ENCODE data around the gene PRKAG2.

Gene PRKAG2

DNA sequence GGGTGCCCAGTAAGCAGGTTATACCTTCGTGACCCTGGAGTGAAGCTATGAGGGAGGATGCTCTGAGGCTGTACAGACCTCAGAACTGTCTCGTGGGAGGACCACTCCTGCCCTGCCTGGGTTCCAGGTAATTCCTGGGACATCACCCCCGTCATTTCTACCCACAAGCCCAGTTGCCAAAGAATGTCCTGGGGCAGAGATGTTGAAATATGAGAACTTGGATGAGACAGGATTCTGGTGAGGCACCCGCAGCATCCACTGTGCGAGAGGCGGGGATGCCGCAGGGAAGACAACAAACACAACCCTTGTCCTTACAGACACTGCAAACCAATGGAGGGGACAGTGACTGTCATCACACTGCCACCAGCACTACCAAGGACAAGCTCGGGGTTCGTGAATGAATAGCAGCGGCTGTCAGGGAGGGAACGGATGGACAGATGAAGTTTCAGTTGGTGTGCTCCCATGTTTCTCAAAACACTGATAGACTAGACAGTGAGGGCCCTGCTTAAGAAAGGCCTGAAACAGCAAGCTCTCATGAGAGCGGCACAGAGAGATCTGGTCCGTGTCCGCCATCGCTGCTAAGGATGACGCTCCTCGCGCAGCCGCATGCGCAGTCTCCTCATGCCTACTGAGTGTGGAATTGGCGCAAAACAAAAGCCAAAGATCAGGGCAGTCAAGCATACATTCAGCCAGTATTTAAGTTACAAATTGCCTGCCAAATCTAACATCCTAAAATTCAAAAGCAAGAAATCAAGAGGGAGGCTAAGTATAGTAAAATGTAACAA is 275.2 kb downstream of the PRKAG2 start:
- no peak for TF ChIP-seq GATA2 (IDR thresholded peaks at IDR 0.05; ENCODE audit: low read depth, low read length)
- TF ChIP-seq GATA3 (IDR thresholded peaks at IDR 0.05; ENCODE audit: low read depth, low read length), result no peak

DNA sequence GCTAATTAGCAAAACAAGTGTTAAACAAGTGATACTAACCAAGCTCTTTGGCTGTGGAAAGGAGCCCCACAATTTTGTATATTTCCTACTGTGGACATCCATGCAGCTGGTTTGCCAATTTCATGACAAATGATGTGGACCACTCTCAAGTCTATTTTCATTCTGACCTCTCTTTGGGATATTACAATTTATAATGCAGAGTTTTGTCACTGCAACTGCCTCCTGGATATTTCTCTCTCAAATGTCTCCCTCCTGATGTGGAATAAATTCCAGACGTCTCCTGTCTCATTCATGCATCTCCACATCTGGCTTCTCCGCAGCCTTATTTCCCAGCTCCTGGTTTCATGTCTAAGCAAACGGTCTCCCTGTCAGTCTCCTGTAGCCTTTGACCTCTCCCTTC is 276.6 kb downstream of the PRKAG2 start:
- TF ChIP-seq GATA2 (IDR thresholded peaks at IDR 0.05; ENCODE audit: low read depth, low read length) (no peak), GATA3 (IDR thresholded peaks at IDR 0.05; ENCODE audit: low read depth, low read length) (no peak)

DNA sequence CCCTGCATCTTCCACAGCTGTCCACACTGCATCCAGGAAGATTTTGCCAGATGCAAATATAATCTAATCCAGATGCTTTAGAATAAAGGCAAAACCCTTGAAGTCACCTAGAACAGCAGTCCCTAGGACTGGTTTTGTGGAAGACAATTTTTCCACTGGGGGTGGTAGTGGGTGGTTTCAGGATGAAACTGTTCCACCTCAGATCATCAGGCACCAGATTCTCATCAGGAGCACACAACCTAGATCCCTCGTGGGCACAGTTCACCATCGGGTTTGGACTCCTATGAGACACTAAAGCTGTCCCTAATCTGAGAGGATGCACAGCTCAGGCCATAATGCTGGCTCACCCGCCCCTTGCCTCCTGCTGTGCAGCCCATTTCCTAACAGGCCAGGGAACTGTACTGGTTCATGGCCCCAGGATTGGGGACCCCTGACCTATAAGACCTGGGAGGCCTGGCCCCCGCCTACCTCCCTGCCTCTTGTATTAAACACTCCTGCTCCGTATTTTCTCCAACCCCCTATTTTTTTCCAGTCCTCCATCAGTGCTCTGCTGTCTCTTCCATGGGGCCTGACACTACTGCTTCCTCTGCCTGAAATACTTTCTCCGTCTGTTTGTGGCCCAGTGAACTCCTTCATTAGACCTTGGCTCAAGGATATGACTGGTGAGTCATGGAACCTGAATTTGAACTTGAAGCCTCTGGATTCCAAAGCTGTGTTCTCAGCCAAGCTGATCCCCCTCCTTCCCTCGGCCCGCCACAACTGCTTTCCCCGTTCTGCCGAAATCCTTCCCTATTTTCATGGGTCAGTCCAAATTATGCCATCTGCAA is 277.3 kb downstream of the PRKAG2 start:
- TF ChIP-seq GATA3 (IDR thresholded peaks at IDR 0.05; ENCODE audit: low read depth, low read length) (no peak), GATA2 (IDR thresholded peaks at IDR 0.05; ENCODE audit: low read depth, low read length) (no peak)

DNA sequence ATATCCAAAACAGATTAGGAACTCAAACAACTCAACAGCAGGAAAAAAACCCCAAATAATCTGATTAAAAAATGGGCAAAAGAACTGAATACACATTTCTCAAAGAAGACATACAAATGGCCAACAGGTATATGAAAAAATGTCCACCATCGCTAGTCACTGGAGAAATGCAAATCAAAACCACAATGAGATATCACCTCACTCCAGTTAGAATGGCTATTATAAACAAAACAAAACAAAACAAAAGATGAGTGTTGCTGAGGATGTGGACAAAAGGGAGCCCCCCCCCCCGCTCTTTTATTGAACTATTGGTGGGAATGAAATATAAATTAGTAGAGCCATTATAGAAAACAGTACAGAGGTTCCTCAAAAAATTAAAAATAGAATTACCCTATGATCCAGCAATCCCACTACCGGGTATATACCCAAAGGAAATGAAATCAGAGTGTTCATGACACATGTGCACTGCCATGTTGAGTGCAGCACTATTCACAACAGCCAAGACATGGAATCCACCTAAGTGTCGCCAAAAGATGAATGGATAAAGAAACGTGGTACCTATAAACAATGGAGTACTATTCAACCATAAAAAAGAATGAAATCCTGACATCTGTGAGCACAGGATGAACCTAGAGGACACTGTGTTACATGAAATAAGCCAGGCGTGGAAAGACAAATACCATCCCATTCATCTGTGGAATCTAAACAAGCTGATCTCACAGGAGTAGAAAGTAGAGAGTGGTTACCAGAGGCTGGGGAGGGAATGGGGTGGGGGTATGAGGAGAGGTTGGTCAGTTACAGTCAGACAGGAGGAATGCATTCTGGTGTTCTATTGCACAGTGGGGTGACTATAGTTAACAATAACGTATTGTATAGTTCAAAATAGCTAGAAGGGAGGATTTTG is 279.1 kb downstream of the PRKAG2 start:
- TF ChIP-seq GATA3 (IDR thresholded peaks at IDR 0.05; ENCODE audit: low read depth, low read length) (no peak), GATA2 (IDR thresholded peaks at IDR 0.05; ENCODE audit: low read depth, low read length) (no peak)

DNA sequence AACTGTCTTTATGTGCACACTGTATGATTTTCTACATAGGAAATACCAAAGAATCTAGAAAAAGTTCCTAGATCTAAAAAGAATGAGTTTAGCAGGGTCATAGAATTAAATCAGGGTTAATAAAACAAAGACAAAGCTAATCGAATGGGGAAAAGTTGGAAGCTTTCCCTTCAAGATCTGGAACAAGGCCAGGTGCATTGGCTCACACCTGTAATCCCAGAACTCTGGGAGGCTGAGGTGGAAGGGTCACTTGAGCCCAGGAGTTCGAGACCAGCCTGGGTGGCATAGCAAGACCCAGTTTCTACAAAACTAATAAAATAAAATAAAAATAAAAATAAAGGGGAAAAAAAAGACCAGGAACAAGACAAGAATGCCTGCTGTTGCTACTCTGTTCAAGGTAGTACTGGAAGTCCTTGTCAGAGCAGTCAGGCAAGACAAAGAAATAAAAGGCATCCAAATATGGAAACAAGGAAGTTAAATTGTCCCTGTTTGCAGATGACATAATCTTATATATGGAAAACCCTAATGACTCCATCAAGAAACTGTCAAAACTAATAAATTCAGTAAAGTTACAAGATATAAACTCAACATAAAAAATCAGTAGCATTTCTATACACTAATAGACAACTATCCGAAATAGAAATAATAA is 281.1 kb downstream of the PRKAG2 start:
- TF ChIP-seq GATA2 (IDR thresholded peaks at IDR 0.05; ENCODE audit: low read depth, low read length) (no peak), GATA3 (IDR thresholded peaks at IDR 0.05; ENCODE audit: low read depth, low read length) (no peak)

DNA sequence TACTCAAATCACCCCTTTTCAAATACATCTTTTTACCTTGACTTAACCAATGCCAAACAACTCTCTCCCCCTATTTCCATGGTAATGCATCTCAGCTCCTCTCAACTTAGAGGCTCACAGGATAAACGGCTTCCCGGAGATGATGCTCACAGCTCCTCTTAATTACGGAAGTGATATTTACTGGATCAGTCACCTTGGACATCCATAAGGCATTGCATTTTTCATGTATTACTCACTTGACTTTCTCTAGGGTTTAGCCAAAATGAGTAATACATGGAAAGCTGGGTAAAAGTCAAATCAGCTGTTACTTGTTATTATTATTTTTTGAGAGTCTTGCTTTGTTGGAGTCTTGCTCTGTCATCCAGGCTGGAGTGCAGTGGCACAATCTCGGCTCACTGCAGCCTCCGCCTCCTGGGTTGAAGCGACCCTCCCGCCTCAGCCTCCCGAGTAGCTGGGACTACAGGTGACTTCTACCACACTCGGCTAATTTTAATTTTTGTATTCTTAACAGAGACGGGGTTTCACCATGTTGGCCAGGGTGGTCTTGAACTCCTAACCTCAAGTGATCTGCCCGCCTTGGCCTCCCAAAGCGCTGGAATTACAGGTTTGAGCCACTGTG is 283.9 kb downstream of the PRKAG2 start:
- TF ChIP-seq GATA2 (IDR thresholded peaks at IDR 0.05; ENCODE audit: low read depth, low read length), result no peak
- TF ChIP-seq GATA3 (IDR thresholded peaks at IDR 0.05; ENCODE audit: low read depth, low read length), result no peak

DNA sequence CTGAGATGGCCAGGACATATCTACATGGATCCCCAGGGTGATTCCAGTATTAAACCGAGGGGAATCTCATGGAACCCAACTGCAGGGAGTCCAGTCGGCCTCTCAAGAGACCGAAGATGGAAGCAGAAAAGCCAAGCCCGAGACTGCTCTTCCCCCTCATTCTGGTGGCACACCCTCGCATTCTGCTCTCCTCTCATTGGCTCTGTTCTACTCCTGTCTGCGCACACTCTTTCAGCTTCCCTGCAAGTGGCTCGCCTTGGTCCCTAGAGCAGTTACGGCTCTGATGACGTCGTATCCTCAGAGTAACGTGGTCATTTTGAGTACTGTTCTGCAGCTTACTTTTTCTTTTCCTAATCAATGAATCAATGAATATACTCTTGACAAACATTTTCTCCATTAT is 284.6 kb downstream of the PRKAG2 start:
- TF ChIP-seq GATA2 (IDR thresholded peaks at IDR 0.05; ENCODE audit: low read depth, low read length) (no peak), GATA3 (IDR thresholded peaks at IDR 0.05; ENCODE audit: low read depth, low read length) (no peak)

DNA sequence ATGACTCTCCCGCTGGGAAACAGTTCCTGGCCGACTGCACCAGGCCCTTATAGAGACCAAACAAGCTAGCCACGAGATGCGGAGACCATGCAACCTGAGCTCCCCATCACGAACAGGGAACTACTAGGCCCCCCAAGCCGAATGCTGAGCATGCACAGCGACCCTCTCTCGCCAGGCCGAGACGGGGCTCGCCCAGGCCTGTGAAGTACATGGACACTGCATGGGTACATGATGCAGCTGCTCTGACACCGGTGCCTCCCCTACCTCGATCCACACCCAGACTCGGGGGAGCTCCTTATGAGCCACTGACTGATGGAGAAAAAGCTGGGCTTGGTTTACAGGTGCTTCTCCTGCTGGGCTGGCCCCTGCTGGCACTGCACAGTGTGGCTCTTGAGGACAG is 285.0 kb downstream of the PRKAG2 start:
- TF ChIP-seq GATA2 (IDR thresholded peaks at IDR 0.05; ENCODE audit: low read depth, low read length) (no peak), GATA3 (IDR thresholded peaks at IDR 0.05; ENCODE audit: low read depth, low read length) (no peak)

DNA sequence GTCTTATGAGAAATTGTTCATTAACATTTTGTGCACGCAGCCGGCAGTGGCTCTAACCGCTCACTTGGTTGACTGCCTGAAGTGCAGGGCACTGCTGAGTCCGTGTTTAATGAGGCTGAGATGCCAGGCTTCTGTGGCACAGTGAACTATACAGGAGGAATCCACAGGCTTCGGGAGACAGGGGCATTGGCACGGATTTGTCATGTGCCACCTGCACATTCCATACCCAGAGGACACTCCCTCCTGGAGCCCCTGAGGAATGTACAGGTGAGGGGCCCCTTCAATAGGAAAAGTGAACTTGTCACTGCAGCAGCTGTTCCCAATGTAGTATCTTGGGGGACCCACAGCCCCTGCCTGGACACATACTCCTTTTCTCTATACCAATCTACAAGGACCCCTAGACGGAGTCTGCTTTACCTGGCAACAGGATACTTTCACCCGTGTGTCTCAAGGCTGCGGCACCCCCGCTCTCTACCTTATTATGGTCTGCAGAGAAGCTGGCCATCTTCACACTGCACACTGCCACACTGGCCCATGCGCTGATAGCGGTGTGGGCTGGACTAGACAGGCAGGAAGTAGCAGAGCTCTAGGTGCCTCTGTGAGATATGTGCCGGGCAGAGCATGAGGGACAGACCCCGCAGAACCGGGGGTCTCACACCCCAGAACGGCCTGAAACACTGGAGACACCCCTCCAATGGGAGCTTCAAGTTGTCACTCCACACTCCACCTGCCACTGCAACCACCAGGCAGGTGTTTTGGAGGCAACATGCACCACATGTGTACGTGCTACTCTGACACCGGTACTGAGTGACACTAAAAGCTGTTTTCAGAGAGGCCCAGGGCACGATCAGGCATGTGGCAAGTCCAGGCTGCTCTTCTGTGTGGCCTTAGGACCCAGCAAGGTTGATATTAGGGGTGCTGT is 285.8 kb downstream of the PRKAG2 start:
- no peak for TF ChIP-seq GATA3 (IDR thresholded peaks at IDR 0.05; ENCODE audit: low read depth, low read length)
- no peak for TF ChIP-seq GATA2 (IDR thresholded peaks at IDR 0.05; ENCODE audit: low read depth, low read length)

DNA sequence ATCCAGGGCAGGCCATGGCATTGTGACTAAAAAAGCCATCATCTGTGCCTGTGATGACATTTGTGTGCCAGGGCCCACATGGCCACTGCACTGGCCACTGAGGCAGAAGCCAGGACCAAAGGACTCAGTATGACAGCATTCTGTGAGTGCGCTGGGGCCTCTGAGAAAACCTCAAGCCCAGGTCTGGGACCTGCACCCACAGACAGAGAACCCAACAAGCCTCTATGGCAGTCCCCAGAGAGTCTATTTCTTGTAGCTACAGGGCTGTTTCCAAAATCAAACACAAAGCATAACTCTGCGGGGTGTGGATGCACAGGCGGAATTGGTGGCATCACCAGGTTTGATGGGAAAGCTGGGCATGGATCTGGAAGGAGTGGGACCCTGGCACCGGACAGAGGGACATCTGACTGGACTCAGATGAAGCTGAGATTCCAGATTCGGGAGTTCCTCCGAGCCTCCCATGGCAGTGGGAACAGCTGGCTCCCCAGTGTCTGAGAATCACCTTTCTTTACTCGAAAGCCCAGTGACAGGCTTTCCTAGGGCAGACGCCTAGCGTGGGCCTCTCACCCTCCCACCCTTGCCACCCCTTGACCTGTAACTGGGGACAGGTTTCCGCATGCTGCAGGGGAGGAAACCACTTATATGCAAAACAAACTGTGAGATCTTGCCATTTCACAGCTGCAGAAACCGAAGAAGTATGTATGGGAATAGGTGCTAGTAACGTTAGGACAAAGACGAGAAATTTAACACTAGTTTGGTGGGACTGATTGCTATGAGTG is 286.7 kb downstream of the PRKAG2 start:
- TF ChIP-seq GATA3 (IDR thresholded peaks at IDR 0.05; ENCODE audit: low read depth, low read length) (no peak), GATA2 (IDR thresholded peaks at IDR 0.05; ENCODE audit: low read depth, low read length) (no peak)

DNA sequence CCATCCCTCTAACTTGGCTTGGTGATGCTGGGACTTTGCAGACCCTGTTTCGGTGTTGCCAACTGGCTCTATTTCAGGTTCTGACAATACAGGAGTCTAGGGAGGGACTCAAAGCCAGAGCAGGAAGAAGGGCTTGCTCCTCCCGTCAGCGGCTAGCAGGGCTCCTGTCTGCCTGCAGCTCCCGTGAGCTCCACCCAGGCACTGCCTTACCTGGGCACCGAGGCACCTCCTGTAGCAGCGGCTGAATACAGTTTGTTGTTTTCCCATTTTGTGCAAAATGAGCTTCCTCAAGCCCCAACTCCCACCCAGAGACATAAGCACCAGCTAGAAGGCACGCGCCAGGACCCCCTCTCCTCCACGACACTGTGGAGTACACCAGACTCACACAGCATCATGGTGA is 287.9 kb downstream of the PRKAG2 start:
- TF ChIP-seq GATA2 (IDR thresholded peaks at IDR 0.05; ENCODE audit: low read depth, low read length), result no peak
- TF ChIP-seq GATA3 (IDR thresholded peaks at IDR 0.05; ENCODE audit: low read depth, low read length), result no peak

Measured in SH-SY5Y (cell line).